Stimulated activated naive CD8-positive, alpha-beta T cell treated with anti-CD3 and anti-CD28 coated beads, Interleukin-15, amount 100 ng/mL, for 72 hours (primary cell): ENCODE data around the gene SBNO2.

ENCODE experiments used
- ATAC-seq: fragments of 150-1000 bp; cut with Tn5 transposase; 2 replicates; pipeline ENCODE4 v1.10.0; 2021; ENCODE audit warnings: mild to moderate bottlenecking, moderate library complexity
- DNase-seq, 2 donors: peaks; one replicate each; pipeline ENCODE4 v3.0.0; 2021 to 2022
- H3K27ac Mint-ChIP-seq, 2 donors: one replicate each; pipeline ENCODE4 v1.8.0; 2022; ENCODE audit warnings: mild to moderate bottlenecking in 2 of 2, mixed read lengths in 2 of 2, moderate library complexity in 2 of 2
- H3K27me3 Mint-ChIP-seq: one replicate; pipeline ENCODE4 v1.8.0; 2022; ENCODE audit warnings: mixed read lengths
- H3K4me1 Mint-ChIP-seq: one replicate; pipeline ENCODE4 v1.8.0; 2022; ENCODE audit warnings: mild to moderate bottlenecking, mixed read lengths
- H3K4me3 Mint-ChIP-seq, 2 donors: one replicate each; pipeline ENCODE4 v1.8.0; 2022; ENCODE audit warnings: mild to moderate bottlenecking in 2 of 2, mixed read lengths in 2 of 2, moderate library complexity in 1 of 2
- H3K9me3 Mint-ChIP-seq, 2 donors: one replicate each; pipeline ENCODE4 v1.8.0; 2022; ENCODE audit warnings: mixed read lengths in 2 of 2

Gene SBNO2

GRCh38 chr19:1154731-1155351 is 19.2 kb downstream of the SBNO2 start:
- ATAC-seq, result no peak
- Mint-ChIP-seq H3K27ac (no peak overlapping the region), H3K27me3 (no peaks in the 10 kb centered on the region)

GRCh38 chr19:1153891-1154730 is 20.0 kb downstream of the SBNO2 start:
- Mint-ChIP-seq H3K4me1 (peaks cover 8% of the 10 kb centered on the region), H3K27me3 (no peaks in the 10 kb centered on the region), H3K27ac (no peak overlapping the region), H3K9me3 (no peaks in the 10 kb centered on the region), H3K4me3 (no peak overlapping the region)
- ATAC-seq (no peak), DNase-seq (no peak)

More at GRCh38 chr19:1154731-1155351, 19.2 kb downstream of the SBNO2 start:
- Mint-ChIP-seq H3K9me3 (no peaks in the 10 kb centered on the region), H3K4me3 (no peak overlapping the region), H3K4me1 (peaks cover under 1% of the 10 kb centered on the region)
- DNase-seq, result no peak

GRCh38 chr19:1151917-1152587 is 22.0 kb downstream of the SBNO2 start:
- no peak for DNase-seq
- no peak overlapping the region for H3K4me3 Mint-ChIP-seq
- H3K4me1 Mint-ChIP-seq, result peaks cover 8% of the 10 kb centered on the region
- no peaks in the 10 kb centered on the region for H3K9me3 Mint-ChIP-seq
- no peak for ATAC-seq
- no peaks in the 10 kb centered on the region for H3K27me3 Mint-ChIP-seq
- no peak overlapping the region for H3K27ac Mint-ChIP-seq

GRCh38 chr19:1151037-1151724 is 22.9 kb downstream of the SBNO2 start:
- Mint-ChIP-seq H3K27me3 (no peaks in the 10 kb centered on the region), H3K4me3 (no peak overlapping the region), H3K4me1 (peaks cover 8% of the 10 kb centered on the region), H3K27ac (peak overlapping the region in 1 of 2 donors; percentile 56), H3K9me3 (no peaks in the 10 kb centered on the region)
- DNase-seq, result no peak
- no peak for ATAC-seq

- Mint-ChIP-seq H3K4me3 (no peak overlapping the region), H3K9me3 (no peaks in the 10 kb centered on the region), H3K27me3 (no peaks in the 10 kb centered on the region), H3K4me1 (peaks cover 8% of the 10 kb centered on the region), H3K27ac (no peak overlapping the region)
- ATAC-seq, result peak; percentile 4
- no peak for DNase-seq
These were observed 23.6 kb downstream of the SBNO2 start for GRCh38 chr19:1150333-1151036.

- Mint-ChIP-seq H3K4me1 (peaks cover 12% of the 10 kb centered on the region), H3K4me3 (no peak overlapping the region), H3K9me3 (no peaks in the 10 kb centered on the region), H3K27ac (peak overlapping the region in 1 of 2 donors; percentile 48), H3K27me3 (no peaks in the 10 kb centered on the region)
- ATAC-seq (no peak), DNase-seq (no peak)
These were observed 24.6 kb downstream of the SBNO2 start for GRCh38 chr19:1149259-1150045.

GRCh38 chr19:1147934-1148549 is 26.0 kb downstream of the SBNO2 start:
- H3K4me3 Mint-ChIP-seq, result no peak overlapping the region
- H3K4me1 Mint-ChIP-seq, result peaks cover 19% of the 10 kb centered on the region
- H3K27ac Mint-ChIP-seq, result peak overlapping the region in 1 of 2 donors; percentile 80
- DNase-seq (no peak), ATAC-seq (peak; percentile 28)
- H3K27me3 Mint-ChIP-seq, result no peaks in the 10 kb centered on the region
- H3K9me3 Mint-ChIP-seq, result no peaks in the 10 kb centered on the region

GRCh38 chr19:1146858-1147780 is 26.9 kb downstream of the SBNO2 start:
- peak; percentile 27 for ATAC-seq
- no peak overlapping the region for H3K27ac Mint-ChIP-seq
- H3K4me3 Mint-ChIP-seq, result no peak overlapping the region

GRCh38 chr19:1146412-1146699 is 27.7 kb downstream of the SBNO2 start:
- no peak for ATAC-seq
- no peak overlapping the region for H3K27ac Mint-ChIP-seq
- peaks cover 5 to 9% of the 10 kb centered on the region in 2 donors for H3K9me3 Mint-ChIP-seq
- no peaks in the 10 kb centered on the region for H3K27me3 Mint-ChIP-seq
- DNase-seq, result no peak
- H3K4me3 Mint-ChIP-seq, result no peak overlapping the region
- H3K4me1 Mint-ChIP-seq, result peaks cover 19% of the 10 kb centered on the region

More at GRCh38 chr19:1146858-1147780, 26.9 kb downstream of the SBNO2 start:
- Mint-ChIP-seq H3K4me1 (peaks cover 19% of the 10 kb centered on the region), H3K27me3 (no peaks in the 10 kb centered on the region), H3K9me3 (peaks cover 1 to 3% of the 10 kb centered on the region in 2 donors)
- DNase-seq, result no peak

- DNase-seq (no peak), ATAC-seq (no peak)
- no peak overlapping the region for H3K4me3 Mint-ChIP-seq
- H3K27ac Mint-ChIP-seq, result peak overlapping the region in 1 of 2 donors; percentile 75
- peaks cover 5 to 9% of the 10 kb centered on the region in 2 donors for H3K9me3 Mint-ChIP-seq
- peaks cover 19% of the 10 kb centered on the region for H3K4me1 Mint-ChIP-seq
- H3K27me3 Mint-ChIP-seq, result no peaks in the 10 kb centered on the region
These were observed 28.2 kb downstream of the SBNO2 start for GRCh38 chr19:1145635-1146411.

GRCh38 chr19:1144741-1145140 is 29.3 kb downstream of the SBNO2 start:
- H3K27ac Mint-ChIP-seq, result peak overlapping the region; percentile 66 to 86
- H3K9me3 Mint-ChIP-seq, result peaks cover 5 to 9% of the 10 kb centered on the region in 2 donors

GRCh38 chr19:1143828-1144399 is 30.2 kb downstream of the SBNO2 start:
- ATAC-seq (no peak), DNase-seq (no peak)
- Mint-ChIP-seq H3K27me3 (no peaks in the 10 kb centered on the region), H3K4me3 (no peak overlapping the region), H3K4me1 (peaks cover 11% of the 10 kb centered on the region), H3K27ac (no peak overlapping the region), H3K9me3 (peaks cover 5 to 9% of the 10 kb centered on the region in 2 donors)

More at GRCh38 chr19:1144741-1145140, 29.3 kb downstream of the SBNO2 start:
- ATAC-seq (no peak), DNase-seq (no peak)
- Mint-ChIP-seq H3K4me3 (no peak overlapping the region), H3K4me1 (peaks cover 18% of the 10 kb centered on the region), H3K27me3 (no peaks in the 10 kb centered on the region)
